ELF-1 (cell line): Measurements from ENCODE around the gene NKX1-1.
"Not testable (repeated sequence)": the region's sequence is repeated elsewhere in the genome, so short reads cannot be mapped to it uniquely, and the experiment has no call there.

Source experiments
- DNase-seq: peaks from one replicate; pipeline ENCODE4 v3.0.0-alpha.2; 2016; ENCODE audit warnings: low read depth, low spot score

The NKX1-1 gene

DNA sequence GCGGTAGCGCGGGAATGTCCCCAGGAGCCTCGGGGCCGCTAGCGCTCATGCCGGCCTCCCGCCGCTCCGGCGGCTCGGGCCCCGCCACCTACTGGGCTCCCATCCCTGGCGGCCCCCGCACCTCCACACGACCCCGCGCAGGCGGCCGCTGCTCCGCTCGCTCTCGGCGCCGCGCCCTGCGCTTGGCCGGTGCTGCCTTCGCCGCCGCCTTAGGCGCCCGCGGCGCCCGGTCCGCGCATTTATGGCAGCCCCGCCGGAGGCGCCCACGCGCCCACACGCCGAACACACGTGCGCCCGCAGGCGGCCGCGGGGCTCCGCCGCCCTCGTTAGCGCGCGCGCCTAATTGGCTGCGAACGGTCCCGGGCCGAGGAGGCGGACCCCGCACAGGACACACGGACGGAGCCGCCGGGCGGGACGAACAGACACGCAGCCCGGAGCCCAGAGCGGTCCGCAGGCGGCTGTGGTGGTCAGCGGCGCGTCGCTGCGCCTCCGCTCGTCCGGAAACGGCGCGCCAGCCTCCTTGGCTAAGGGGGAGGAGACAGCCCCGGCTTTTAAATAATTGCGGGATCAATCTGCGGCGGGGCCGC is at the start of gene NKX1-1:
TSS of gene NKX1-1 (minus strand) at position 49 of the 587 bp plus-strand sequence. CDS start at position 49, 0 bp downstream.
- peak; percentile 13 for DNase-seq

DNA sequence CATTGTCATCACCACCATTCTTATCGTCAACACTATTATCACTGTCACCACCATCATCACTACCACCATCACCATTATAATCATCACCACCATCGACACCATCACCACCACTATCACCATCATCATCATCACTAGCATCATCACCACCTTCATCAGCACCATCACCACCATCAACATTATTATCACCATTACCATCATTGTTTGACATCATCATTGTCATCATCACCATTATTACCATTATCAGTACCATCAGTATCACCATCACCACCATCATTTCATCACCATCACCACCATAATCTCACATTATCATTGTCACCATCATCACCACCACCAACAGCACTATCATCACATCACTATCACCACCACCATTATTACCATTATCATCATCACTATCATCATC is 47.5 kb upstream of the NKX1-1 start:
- DNase-seq: no peak

DNA sequence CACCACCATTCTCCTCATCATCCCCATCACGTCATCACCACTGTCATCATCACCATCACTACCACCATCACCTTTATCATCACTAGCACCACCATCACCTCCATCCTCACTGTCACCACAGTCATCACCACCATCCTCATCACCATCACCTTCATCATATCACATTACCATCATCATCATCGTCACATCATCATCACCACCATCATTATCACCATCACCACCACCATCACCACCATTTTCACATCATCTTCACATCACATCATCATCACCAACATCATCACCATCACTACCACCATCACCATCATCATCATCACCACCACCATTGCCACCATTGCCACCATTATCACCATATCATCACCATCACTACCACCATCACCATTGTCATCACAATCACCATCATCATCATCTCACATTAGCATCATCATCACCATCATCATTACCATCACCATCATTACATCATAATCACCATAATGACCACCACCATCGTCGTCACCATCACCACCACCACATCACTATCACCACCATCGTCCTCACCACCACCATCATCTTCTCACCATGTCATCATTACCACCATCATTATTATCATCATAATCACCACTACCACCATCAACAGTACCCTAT is 46.3 kb upstream of the NKX1-1 start:
- no peak for DNase-seq

DNA sequence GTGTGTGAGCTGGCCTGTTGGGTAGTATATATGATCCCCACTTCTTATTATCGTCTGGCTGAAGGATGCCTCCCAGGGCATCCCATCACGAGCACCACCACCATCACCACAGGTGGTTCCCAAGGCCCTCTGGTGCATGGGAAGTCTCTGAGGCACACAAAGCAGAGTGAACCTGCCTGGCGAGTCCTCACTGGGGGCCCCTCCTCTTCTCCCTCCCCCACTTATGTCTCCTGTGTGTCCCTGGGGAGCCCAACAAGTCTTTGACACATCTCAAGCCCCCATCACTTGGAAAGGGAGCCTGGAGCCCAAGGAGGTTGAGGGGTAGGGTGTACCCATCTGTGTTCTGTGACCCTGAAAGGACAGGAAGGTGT is 45.5 kb upstream of the NKX1-1 start:
- DNase-seq: no peak

DNA sequence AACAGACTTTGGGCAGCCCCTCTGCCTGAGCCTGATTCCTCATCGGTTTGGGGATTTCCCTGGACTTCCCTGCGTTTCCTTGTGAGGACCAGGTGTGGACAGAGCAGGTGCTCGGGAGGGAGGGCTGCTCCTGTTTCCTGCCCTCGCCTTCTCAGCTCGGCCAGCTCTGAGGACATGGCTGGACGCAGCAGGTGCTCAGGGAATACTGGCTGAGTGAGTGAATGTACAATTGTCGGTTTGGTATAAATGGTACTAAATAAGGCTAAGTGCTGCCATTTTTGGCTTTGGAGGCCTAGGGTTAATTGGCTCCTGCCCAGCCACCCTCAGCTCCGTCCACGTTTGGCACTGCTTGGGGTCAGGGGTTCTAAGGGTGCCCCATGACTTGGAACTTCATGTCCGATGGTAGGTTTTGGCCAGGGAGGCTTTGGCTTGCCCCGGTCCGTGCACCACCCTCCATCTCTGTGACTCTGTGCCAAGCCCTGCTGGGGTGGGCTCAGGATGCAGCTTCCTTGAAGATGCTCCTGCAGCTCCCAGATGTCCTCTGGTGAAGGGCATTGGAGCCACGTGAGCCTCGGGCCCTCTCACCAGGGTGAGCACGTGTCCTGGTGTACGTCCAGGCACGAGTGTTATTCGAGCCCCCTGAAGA is 45.0 kb upstream of the NKX1-1 start:
- no peak for DNase-seq

DNA sequence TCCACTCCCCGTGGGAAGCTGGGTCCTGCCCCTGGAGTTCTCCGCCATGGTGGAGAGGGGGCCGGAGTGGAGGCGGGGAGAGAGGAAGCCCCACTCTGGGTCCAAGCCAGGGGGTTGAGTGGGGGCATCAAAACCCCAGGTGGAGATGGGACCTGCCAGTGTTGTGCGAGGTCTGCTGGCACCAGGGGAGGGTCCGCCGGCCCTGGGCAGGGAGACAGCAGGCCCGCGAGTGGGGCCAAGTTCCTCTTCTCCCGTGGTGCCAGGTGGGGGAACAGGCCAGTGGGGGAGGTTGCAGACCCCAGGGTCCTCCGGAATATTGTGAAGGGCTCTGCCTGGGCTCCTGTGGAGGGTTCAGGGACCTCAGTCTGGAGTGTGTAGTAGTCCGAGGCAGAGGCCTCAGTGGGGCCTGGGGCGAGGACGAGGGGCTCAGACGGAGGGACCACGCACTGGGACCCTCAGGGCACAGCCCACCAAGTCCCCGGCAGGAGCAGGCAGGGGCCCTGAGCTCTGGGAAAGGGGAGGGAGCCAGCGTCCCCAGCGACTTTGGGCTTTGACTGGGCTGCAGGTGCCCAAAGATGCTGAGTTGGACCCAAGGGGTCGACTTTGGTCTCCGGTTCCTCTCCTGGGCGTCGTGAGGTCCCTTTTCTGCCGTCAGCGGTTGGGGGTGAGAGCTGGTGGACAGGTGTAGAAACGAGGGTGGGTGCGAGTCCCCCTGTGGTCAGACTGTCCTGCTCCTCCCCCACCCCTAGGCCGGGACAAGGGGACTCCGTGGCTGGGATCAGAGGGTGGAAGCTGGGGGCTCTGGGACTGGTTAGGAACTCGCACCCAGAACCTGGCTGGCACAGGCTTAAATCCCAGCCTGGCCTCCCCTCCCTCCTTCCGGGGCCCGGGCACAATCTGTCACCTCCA is 43.8 kb upstream of the NKX1-1 start:
- DNase-seq: no peak

DNA sequence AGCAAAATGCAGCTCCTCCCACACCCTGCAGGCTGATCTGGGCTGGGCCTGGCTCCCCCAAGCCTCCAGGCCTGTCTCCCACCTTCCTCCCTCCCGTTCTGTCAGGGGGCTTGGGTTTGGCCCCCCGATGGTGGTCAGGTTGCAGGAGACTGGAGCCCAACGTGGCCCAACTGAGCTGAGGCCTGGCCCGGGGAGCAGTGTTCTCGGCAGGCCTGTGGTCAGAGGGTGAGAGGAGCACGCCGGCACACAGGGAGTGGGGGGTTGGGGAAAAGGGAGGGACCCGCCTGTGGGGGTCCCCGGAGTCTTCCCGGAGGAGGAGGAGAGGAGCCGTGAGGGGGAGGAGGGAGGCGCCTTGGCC is 43.2 kb upstream of the NKX1-1 start:
- DNase-seq: no peak

DNA sequence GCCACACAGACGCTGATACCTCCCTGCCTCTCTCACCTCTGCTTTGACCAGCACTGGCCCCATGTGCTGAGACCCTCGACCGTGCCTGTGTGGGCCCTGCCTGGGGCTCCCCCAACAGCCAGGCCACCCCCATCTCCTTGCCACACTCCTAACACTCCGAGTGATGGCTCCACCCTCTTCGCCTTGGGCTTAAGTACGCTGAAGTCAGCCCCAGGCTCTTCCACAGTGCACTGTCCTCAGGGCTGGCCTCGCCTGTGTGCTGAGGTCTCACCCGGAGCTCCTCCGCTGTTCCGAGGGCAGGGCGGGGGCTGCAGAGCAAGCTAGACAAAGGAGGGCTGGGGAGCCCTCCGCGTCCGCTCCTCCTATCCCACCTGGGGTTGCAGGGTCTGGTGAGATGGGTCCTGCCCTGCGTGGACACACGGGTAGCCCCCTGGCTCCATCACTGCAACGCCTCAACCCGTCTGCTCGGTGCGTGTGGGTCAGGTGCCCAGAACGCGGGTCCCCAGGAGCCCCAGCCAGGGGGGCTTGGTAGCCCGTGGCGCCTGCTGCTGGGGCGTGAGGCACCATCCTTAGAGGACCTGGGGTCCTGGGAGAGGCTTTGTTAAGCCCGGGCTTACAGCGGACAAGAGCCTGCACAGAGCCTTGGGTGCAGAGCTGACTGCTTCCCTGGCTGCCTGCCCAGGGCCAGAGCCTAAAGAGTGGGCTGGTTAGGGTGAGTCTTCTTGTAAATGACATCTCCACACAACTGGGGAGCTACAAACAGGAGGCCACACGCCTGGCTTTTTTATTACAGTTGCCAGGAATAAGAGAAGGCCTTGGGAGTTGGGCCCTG is 42.6 kb upstream of the NKX1-1 start:
- no peak for DNase-seq

DNA sequence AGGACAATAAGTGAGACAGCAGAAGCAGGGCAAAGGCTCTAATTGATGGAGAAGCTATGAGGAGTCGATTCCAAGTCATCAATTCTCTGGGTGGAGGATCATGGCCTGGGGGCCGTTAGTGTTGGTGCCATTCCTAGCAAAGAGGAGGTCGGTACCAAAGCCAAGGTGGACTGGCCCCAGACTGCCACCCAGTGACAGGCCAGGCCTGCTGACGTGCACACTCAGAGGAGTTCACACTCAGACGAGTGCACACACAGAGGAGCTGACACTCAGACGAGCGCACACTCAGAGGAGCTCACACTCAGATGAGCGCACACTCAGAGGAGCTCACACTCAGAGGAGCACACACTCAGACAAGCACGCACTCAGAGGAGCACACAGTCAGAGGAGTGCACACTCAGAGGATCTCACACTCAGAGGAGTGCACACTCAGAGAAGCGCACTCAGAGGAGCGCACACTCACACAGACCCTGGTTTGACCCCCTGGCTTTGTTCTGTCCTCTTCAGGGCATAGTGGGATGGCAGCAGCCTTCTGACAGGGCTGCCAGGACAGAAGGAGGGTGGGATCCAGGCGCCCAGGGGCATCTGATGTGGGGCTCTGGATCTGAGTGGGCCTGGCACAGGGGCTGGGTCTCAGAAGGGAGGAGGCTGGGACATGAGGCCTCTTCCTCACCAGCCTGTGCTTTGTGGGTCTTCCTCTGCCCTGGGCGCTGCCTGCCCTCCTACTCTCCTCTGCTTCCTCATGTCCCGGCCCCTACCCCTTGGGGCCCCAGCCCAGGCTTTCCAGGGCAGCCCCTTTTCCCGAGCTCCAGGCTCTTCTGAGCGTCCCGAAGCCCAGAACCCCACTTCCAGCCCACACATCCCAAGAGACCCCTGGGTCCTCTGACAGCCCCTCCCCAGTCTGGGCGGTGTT is 41.7 kb upstream of the NKX1-1 start:
- no peak for DNase-seq

DNA sequence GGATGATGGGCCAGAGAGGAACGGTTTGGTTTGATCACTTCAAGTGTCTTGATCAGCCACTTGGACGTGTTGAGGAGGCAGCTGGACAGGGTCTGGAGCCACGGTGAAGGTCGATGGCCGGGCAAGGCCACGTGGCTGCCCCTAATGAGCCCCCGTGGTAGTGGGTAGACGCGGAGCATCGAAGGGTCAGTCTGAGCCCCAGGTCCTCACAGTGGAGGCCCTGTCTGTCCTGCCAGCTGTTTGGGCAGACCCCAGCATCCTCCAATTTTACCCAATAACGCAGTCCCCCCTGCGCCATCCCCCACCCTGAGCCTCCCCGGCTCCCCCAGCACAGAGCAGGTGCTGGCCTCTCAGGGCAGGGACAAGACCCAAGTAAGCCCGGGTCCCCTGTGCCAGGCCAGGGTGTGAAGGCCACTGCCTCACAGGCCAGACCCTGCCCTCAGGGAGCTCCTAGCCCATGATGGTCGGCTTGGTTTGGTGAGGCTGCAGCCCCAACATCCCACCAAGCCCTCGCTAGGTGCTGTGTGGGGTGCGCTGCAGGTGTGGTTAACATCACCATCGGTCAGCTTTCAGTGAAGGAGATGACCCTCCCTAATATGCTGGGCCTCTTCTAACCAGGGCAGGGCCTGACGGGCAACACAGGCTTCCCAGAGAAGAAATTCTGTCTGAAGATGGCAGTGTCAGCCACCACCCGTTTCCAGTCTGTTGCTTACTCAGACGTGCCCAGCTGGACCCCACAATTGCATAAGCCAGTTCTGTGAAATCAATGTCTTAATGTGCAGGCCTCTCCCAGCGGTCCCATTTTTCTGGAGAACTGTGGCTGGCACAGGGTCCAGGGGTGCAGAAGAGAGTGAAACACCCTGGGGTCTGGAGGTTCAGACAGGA is 40.5 kb upstream of the NKX1-1 start:
- no peak for DNase-seq

DNA sequence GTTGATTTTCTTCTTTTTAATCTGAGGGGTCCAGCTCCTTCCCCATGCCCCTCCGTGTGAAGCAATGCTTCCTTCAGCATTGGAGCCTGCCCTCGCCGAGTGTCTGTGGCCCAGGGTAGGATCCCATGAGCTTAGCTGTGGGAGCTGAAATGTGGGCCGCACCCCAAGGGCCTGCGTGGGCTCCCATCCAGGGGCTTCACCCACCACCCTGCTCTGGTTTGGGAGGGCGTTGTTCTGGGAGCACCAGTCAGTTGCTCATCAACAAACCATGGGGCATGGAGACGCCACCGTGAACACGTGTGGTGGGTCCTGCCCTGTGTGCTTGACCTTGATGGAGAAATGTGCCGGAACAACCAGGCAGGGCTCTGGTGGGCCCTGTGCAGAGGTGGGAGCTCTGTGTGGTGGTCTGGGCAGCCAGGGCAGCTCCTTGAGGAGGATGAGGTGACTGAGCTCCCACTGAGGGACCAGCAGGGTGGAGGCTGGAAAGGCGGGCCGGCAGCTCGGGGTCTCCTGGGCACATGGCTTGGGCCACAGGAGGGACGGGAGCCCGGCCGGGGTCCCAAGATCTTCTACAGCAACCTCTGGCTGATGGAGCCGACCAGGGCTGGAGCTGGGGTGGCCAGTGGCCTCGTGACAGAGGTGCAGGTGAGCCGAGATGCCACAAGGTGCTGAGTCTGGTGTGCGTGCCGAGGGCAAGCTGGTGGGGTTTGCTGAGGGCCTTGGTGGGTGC is 39.6 kb upstream of the NKX1-1 start:
- DNase-seq: no peak

DNA sequence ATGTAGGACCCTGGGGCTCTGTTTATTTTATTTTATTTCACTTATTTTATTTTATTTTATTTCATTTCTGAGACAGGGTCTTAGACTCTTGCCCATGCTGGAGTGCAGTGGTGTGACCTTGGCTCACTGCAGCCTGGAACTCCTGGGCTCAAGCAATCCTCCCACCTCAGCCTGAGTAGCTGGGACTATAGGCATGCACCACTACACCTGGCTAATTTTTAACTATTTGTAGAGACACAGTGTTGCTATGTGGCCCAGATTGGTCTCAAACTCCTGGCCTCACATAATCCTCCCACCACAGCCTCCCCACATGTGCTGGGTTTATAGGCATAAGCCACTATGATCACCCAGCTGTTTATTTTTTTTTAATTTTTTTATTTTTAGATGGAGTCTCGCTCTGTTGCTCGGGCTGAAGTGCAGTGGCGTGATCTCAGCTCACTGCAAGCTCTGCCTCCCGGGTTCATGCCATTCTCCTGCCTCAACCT is 37.5 kb upstream of the NKX1-1 start:
- DNase-seq: not testable (repeated sequence)

DNA sequence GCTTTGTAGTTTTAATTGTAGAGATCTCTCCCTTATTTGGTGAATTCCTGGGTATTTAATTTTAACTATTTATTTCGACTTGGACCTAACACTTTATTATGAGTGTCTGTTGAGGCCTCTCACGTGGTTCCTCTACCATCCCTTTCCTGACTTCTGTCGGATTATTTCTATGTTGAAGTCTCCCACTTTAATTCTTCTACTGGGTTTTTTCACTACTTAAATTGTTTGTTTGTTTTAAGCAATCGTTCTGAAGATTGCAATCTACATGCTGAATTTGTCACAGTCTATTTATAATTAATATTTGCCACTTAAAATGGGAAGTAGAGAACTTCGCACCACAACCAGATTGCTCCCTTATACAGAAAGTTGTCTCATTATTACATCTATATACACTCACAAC is 20.8 kb upstream of the NKX1-1 start:
- no peak for DNase-seq

DNA sequence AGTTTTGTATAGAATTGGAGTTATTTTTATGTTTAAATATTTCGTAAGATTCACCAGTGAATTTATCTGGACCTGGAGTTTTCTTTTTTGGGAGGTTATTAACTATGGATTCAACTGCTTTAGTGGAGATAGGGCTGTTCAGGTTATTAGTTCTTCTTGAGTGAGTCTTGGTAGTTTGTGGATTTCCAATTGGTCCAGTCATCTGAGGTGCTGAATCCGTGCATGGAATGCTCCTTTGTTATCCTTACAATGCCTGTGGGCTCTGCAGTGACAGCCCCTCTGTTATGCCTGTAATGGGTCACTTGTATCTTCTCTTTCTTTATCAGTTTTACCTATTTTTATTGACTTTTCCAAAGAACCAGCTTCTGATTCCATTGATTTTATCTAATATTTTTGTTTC is 15.4 kb upstream of the NKX1-1 start:
- DNase-seq: no peak

DNA sequence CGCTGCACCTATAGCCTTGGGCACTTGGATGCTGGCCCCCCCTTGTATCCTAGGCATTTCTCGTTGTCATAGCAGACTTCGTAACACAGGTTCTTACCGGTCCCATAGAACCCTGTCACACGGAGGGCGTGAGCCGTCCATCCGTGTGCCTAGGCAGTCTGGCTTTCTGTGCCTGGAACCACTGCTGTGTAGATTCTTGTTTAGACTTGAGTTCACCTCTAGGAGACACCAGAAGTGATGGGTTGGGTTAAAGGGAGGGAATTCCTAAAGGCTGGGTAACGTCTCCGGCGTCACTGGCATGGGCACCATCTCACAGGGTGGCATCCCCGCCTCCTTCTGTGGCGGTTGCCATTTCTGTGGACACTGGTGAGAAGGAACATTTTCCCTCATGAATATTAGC is 13.5 kb upstream of the NKX1-1 start:
- DNase-seq: no peak

DNA sequence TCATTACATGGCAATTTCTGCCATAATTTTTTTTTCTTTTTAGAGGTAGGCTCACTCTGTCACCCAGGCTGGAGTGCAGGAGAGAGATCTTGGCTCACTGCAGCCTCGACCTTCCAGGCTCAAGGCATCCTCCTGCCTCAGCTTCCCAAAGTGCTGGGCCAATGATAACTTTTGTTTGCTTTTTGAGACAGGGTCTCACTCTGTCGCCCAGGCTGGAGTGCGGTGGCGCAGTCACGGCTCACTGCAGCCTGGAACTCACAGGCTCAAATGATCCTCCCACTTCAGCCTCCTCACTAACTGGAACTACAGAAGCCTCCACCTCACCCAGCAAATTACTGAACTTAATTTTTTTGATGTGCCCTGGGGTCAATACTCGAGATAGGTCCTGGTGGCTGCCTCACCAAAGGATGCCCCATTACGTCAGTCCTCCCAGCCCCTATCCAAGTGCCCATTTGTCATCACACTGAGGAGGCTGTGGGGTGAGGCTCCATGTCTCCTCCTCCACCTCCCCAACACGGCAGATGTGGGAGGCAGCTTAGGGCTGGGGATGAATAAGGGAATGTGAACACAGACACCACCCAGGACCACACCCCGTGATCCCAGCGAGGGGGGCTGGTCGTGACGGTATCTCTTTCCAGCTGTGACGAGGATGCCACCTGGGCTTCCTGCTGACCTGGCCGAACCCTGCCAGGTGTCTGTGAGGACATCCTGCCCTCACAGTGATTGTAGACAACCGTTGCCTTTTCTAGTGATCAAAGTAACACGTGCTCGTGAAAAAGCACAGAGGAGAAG is 12.4 kb upstream of the NKX1-1 start:
- no peak for DNase-seq

DNA sequence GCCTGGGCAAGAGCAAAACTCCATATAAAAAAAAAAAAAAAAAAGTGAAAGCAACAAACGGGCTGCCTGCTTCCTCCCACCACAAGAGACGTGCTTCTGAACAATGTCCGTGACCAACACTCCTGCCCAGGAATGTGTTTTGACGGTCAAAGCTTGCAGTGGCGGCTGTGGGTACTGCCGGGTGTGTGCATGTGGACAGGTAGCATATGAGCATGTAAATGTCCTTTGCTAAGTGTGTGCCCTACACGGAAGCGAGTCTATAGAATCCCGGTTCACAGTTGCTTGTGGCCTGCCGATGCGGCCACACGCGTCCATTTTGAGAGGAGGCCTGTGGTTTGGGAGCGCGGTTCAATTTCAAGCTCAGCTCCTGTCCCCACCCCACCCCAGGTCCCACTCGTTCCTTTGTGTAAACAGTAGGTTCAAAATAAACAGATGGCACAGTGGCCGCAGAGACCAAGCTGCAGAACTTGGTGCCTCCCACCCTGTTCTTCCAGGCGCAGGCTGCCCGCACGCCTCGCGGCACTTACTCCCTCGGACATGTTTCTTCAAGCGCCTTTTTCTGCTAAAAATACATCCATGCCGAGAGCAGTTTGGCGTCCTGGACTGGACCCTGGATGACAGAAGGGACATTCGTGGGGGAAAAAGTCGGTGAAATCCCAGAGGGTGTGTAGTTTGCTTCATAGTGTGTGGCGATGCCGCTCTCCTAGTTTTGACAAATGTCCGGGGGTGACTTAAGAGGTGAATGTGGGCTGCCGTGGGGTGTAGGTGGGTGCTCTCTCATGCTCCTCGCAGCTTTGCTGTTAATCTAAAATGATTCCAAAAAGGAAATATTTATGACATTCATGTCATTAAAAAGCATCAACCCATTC is 11.5 kb upstream of the NKX1-1 start:
- DNase-seq: no peak
